Measurements from ENCODE around the gene LZTS2.
"Not testable (repeated sequence)": the region's sequence is repeated elsewhere in the genome, so short reads cannot be mapped to it uniquely, and the experiment has no call there.

The LZTS2 gene

GRCh38 chr10:101016814-101017213 lies 17.2 kb downstream of the LZTS2 start:
- no peak for DNase-seq

DNA sequence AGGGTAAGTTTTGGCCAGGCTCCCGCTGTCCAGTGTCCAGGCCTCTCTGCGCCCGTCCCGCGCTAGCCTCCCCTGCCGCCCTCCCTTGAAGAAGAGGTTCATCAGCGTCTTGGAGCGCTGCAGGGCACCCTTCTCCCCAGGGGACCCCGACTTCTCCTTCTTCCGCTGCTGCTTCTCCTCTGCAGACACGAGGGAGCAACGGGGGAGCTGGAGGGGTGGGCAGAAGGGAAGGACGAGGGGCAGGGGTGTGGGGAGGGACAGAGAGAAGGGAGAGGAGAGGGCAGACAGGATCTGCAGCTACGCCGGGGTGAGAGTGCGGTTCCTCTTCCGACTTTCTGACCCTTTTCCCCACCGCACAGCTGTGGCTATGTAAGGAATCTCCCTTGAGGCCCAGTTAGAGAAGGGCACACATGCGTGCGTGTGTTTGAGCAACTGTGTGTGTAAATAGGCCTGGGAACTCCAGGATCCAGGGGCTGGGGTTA lies 18.6 kb downstream of the LZTS2 start:
- DNase-seq = no peak

DNA sequence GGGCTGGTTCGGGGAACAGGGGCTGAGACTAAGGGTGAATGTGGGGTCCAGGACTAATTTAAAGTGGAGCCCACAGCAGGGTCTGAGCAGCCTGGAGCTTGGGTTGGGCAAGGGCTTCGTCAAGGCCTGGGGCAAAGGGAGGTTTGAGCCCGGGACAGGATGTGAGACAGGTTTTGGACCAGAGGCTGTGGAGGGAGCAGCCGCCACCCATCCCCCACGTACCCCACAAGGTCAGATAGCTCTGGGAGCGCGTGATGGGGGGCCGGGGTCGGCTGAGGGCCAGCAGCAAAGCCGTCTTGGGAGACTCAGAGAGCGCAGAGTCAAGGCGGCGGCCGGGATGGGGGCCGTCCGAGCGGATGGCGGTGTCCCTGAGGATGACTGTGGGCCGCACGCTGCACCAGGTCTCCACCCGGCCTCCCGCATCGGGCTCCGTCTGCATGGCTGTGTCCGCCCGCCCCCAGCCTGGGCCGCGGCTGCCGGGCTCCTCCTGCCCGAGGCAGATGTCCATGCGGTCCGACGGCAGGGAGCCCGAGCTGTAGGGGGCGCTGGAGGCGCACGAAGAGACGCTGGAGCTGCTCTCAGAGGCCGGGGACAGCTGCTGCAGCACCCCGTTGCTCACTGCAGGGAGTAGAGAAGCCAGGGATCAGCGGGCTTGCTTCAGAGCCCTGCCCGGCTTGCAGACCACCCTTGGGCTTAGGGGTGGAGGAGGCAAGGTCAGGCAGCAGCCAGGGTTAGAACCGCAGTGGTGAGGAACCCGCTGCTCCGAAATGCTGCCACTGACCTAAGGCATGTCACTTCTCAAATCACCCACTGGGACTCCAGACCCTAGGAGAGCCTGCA lies 19.2 kb downstream of the LZTS2 start:
- peak; percentile 85 for DNase-seq

GRCh38 chr10:101019440-101019703 lies 19.8 kb downstream of the LZTS2 start:
- DNase-seq = no peak

- DNase-seq = no peak
Observed at GRCh38 chr10:101020427-101021075, 20.9 kb downstream of the LZTS2 start.

- DNase-seq = no peak
Observed at GRCh38 chr10:101021239-101021638, 21.6 kb downstream of the LZTS2 start.

DNA sequence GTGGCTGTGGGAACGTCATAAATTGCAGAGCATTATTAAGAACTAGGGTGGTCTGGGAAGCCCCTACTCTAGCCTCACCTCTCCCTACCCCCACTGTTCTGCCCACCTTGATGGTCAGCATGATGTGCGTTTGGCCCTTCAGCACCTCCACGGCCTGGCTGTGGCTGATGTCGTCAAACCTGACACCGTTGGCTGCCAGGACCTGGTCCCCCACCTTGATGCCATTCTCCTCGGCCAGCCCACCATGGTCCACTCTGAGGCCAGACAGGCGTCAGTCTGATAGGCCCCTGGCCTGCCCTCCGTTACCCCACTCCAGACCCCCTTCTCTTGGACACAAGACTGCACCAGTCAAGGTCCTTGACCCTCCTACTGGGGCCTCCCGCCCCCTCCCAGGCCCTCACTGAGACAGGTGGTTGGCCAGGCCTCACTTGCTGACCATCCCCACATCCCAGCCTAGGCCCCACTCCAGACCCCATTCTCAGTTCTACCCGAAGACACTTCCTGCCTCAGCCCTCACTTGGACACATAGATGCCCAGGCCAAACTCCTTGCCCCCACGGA lies 22.2 kb downstream of the LZTS2 start:
- DNase-seq = no peak

GRCh38 chr10:101022967-101023705 lies 23.5 kb downstream of the LZTS2 start:
- no peak for DNase-seq

GRCh38 chr10:101027106-101027720 lies 27.6 kb downstream of the LZTS2 start:
- DNase-seq = no peak

DNA sequence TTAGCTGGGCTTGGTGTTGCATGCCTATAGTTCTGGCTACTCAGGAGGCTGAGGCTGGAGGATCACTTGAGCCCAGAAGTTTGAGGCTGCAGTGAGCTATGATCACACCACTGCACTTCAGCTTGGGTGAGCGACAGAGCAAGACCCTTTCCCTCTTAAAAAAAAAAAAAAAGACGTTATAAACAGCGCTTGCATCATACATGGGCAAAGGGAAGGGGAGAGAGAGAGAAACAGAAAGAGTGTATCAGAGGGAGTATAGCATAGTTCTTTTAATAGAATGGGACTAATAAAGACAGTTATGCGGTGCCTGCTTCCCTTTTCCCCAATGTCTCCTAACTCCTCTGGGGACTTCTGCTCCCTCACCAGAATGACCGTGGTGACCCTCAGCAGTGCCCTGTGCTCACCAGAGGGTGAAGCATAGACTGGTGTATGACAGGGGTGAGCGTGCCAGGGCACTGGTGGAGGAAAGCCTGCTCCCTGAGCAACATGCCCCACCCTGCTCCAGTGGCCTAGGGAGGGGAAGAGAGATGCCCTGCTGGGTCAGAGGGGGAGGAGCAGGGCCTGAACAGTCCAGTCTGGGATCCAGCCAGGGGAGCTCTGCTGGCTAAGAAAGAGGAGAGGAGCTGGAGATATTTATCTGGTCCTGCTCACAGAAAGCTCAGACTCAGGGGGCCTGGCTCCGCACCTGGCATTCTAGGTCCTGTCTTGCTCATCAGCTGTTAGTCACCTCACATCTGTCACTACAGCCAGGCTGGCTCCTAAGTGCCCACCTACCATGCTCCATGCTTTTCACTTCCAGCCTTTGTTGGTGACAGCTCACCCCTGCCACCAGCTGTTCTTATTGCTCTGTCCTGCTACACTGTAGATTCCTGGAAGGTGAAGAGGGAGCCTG lies 29.1 kb downstream of the LZTS2 start:
- DNase-seq = no peak

DNA sequence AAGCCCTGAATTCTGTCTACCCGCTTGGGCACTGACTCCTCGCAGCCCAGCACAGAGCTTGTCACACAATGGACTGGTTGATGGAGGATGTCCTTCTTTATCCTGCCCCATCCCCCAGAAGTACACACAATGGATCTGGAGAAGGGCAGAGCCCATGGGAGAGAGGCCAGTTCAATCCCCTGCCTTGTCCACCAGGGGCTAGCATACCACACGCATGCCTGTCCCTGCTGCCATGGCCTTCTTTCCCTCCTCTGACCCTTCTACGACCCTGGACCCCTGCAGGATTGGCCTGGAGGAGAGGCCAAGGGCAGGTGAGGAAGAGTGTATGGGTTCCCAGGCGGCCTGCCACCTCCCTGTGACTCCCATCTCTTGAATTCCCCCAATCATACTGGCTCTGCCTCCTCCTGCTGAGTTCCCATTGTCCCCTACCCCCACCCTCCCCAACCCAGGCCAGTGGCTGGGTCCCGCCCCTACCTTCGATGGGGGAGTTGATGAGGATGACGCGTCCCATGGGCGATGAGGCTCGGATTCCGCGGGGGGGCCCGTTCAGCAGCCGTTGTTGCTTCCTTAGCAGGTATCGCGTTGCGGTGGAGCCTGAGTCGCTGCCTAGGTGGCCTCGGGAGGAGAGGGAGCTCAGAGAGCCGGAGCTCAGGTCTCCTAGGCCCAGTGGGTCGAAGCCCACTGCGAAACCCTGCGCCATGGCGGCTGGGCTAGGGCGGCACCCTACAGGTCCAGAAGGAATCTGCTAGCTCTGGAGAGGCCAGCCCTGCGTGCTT lies 30.1 kb downstream of the LZTS2 start:
- DNase-seq = no peak

DNA sequence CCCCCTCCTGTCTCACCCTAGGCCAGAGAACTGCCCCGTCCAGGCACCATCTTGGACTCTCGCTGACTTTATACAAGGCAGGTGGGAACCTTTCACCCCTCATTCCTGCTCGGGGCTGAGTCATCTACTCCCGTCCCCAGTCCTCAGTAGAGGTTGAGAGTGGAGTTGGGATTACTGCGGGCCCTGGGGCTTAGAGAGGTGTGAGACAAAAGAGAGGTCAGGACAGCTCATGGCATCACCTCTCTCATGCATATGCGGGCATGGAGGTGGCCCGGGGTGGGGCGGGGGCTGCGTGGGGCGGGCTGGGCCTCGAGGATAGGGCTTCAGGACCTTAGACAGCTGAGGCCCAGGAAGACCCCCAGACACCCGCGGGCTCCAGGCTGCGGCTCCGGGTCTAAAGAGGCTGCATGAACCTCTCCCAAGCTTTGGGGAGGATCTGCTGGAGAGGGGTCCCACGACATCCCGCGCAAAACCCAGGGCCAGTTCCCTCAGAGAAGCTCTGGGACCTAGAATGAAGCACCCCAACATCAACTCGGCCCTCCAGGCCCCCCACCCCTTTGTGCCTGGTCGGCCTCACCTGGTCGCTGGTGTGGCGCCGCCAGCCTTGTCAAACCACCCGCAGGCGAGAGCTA lies 31.0 kb downstream of the LZTS2 start:
- no peak for DNase-seq

GRCh38 chr10:101031128-101031795 lies 31.7 kb downstream of the LZTS2 start, which contains the start of the genes PDZD7 and SFXN3:
TSS of gene PDZD7 (minus strand) at chr10:101031129. CDS start at chr10:101030219, 910 bp downstream.
TSS of gene SFXN3 (plus strand) at chr10:101031234. CDS start at chr10:101034695, 3,461 bp downstream.
- DNase-seq = peak; percentile 89

- DNase-seq = peak; percentile 54
Observed at GRCh38 chr10:101031796-101032636, 32.4 kb downstream of the LZTS2 start.

GRCh38 chr10:101032637-101033224 lies 33.1 kb downstream of the LZTS2 start:
- DNase-seq = no peak

DNA sequence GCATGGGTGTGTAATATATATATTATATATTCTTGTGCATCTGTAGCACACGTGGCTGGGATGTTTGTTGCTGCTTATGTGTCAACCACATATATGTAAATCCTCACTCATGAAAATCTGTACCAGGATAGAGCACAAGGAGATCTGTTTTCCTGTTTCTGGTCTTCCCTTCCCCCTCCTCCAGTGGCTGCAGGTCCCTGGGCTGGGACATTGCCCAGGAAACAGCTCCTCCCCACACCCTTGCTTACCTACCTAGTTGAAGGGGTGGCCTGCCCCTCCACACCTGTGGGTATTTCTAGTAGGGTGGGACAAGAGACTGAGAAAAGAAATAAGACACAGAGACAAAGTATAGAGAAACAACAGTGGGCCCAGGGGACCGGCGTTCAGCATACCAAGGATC lies 33.7 kb downstream of the LZTS2 start:
- no peak for DNase-seq

DNA sequence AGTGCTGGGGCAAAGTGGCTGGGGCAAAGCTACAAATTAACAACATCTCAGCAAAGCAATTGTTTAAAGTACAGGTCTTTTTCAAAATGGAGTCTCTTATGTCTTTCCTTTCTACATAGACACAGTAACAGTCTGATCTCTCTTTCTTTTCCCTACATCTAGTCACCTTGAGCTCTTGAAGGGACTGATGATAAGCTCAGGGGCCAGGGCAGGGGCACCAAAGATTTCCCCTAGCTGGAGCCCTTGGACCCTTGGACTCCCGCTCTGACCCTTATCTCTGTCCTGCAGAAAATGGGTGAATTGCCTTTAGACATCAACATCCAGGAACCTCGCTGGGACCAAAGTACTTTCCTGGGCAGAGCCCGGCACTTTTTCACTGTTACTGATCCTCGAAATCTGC lies 34.8 kb downstream of the LZTS2 start:
- DNase-seq = not testable (repeated sequence)

DNA sequence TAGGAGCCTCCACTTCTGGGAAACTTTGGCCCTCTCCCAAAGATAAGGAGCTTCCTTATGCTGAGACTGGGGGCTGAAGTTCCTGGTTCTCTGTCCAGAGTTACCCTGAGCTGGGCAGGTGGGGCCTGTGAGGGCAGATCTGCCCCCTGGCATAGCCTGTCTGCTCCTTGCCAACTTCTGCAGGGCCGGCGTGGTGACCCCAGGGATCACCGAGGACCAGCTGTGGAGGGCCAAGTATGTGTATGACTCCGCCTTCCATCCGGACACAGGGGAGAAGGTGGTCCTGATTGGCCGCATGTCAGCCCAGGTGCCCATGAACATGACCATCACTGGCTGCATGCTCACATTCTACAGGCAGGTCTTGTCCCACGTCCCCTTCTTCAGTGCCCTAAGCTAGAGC lies 35.7 kb downstream of the LZTS2 start:
- DNase-seq = no peak
